G401 (cell line): Measurements from ENCODE around the gene MAP2K4. TPM values are rescaled to one million over a fixed set of nuclear protein-coding genes. Genes with fewer than 3 reads are reported as not detected.

Experiments used
- DNase-seq: peaks from one replicate; pipeline ENCODE4 v3.0.0-alpha.2; 2015; ENCODE audit warnings: low spot score
- in situ Hi-C: cut with HindIII; loops from 2 replicates; pipeline ENCODE4 v1.10.0; 2016; ENCODE audit warnings: low sequenced_read_pairs, mixed read lengths
- total RNA-seq: library from RNA; depleted of rRNA; stranded (reverse); fragments of >200 nt; shearing (Covaris generic); gene quantifications from 2 replicates; pipeline ENCODE4 v1.2.3, GENCODE V29; 2014

The MAP2K4 gene
- total RNA-seq, 1 experiment from 2014 or later = 56.6 TPM

DNA sequence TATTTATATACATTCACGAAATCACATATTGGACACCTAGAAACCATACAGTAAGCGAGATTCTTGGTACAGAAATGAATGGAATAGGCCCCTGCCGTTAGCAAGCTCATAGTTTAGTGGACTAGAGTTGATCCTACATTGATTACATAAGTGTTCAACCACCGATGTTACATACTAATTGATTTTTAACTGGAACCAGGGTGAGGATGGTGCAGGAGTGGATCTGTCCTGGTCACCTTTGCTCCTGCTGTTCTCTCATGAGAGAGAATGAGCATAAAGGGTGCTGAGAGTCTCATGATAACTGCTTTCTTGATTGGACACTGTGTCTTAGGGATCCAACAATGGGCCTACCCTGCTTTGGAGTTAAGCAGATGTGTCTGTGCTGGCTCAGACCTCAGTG lies 13.9 kb downstream of the MAP2K4 start:
- in situ Hi-C loops = no loop called here
- DNase-seq = no peak

DNA sequence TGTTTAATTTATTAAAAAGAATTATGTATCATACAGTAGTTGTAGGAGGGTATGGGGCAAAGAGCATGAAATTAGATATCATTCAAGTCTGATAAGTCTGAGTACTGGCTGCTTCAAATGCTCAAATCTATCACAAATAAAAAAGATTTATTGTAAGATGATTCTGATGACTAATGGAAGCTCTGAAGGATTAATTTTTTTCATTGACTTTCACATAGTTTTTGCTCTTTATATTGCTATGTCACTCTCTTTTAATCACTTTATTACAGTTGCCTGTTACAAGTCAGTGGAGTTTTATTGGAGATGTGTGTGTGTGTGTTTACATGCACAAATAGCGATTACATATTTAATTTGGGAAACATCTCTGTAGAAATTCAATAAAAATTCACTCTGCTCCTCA lies 15.0 kb downstream of the MAP2K4 start:
- in situ Hi-C loops = no loop called here
- no peak for DNase-seq

DNA sequence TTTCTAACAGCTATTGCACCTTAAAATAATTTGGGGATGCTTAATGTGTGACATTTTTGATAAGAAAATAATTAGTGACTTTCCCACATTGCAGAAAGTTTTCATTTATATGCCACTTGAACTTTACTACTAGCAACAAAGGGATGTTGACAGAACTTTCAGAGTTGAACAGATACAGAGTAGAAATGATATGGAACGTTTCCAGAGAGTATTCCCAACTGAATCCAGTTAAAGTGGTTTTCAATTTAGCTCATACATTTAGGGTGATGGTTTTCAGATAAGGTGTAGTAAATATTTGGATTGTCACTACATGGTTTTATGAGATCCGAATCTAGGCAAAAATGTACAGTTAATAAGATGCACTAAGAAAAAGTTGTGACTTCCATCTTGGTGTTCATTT lies 17.3 kb downstream of the MAP2K4 start:
- DNase-seq = no peak
- in situ Hi-C loops = no loop called here

DNA sequence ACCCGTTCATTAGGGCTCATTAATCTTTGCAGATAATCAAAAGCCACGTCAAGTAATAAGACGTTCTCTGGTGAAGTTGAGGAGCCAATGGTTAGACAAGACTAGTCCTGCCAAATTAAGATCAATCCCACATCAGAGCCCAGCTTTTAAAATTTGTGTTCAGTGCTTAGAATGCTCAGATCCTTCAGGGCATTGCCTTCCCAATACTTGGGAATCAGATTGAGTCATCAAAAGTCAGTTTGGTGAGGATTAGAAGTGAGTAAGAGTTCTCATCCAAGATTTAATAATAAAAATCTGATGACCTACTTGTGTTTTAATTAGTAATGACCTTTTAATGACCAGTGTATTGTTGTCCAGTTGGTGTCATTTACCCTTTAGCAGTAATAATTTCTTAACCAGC lies 19.8 kb downstream of the MAP2K4 start:
- no peak for DNase-seq
- in situ Hi-C loops = no loop called here

DNA sequence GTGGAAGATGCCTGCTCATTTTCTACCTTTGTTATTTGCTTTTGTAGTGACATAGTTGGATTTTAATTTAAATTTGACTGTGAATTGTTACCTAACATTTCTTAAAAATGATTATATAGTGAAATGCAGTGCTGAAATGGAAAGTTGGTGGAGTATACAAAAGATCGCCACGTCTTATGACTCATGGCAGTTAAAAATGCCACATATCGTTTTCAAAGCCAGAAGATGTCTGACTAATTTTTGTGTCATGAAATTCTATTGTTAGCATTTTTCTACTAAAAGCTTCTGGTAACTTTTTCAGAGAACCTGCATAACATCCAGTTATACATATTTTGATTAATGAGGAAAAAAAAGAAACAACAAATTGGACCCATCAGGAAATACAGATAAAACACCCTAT lies 20.6 kb downstream of the MAP2K4 start:
- no peak for DNase-seq
- in situ Hi-C loops = no loop called here

DNA sequence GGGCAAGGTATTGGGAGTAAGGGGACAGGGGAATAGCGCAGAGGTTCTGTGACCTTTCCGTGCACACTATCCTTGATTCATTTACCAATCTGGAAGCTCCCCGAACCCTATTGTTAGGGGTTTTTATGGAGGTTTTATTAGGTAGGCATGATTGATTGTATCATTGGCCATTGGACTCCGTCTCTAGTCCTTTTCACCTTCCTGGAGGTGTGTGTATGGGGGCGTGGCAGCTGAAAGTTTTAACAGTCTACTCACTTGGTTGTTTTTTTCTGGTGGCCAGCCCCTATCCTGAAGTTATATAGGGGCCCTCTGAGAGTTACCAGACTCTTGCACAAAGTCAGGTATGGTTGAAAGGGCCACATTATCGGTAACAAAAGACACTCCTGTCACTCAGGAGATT lies 23.0 kb downstream of the MAP2K4 start:
- in situ Hi-C loops = no loop called here
- DNase-seq = no peak

DNA sequence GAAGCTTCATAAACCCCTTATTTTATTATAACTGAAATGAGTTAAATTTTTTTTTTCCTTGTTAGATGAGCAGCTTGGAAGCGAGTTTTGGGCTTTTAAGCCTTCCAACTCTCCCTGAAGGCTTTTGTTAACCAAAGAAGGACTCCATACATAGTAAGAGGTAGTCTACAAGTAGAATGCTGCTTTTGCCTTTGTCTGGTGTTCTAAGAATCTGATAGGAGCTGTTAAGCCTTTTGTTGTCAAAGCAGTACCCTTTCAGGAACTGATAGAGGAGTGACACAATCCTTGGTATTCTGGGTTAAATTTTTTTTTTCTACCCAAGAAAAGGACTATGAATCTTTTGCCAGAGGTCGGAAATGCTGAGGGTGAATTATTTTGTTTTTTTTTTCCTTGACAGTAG lies 26.1 kb downstream of the MAP2K4 start:
- no peak for DNase-seq
- in situ Hi-C loops = no loop called here

DNA sequence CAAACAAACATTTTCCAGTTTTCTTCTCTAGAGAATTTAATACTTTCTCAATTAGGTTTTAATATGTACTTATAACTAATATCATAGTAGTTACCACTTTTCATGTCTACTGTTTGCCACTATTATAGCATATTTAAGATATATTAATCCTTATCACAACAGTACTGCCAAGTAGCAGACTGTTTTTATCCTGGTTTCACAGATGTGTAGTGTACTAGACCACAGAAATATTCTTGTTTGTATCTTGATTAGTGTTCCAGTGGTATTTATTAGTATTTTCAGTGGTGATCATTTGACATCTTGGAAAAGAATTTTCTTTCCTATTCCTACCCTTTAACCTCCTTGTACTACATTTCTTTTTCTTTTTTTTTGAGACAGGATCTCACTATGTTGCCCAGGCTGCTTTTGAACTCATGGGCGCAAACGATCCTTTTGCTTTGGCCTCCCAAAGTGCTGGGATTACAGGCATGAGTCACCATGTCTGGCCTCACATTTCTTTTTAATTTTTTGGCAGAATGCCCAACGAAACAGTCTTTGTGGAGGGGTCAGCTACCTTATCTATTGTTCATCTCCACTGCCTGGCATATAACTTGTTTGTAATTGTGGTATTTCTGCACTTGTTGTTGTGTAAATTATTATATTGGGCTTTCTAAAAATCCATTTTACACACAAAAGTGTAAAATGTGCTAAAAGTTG lies 27.2 kb downstream of the MAP2K4 start:
- no peak for DNase-seq
- in situ Hi-C loops = no loop called here

DNA sequence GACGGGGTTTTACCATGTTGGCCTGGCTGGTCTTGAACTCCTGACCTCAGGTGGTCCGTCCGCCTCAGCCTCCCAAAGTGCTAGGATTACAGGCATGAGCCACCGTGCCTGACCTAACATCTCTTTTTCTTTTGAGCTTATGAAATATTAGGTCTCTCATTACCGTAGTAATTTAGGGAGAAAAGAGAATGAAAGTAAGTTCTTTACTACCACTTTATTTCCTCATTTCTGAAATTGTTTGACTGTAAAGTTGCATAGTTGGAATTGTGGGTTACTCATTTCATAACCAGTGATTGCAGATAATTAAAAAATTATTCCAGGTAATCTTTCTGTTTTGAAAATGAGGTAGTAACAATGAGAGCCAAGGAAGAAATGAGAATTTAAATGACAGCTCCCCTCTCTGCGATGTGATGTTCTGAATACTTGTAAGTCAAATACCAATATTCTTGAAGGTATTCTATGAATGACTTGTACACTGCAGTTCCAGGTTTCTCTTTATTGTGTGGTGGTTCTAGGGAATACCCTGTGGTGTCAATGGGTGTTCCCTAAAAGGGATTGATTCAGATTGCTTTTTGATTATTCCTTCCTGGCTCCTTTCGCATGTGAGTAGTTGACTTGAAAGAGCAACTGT lies 28.3 kb downstream of the MAP2K4 start:
- in situ Hi-C loops = no loop called here
- DNase-seq = no peak

DNA sequence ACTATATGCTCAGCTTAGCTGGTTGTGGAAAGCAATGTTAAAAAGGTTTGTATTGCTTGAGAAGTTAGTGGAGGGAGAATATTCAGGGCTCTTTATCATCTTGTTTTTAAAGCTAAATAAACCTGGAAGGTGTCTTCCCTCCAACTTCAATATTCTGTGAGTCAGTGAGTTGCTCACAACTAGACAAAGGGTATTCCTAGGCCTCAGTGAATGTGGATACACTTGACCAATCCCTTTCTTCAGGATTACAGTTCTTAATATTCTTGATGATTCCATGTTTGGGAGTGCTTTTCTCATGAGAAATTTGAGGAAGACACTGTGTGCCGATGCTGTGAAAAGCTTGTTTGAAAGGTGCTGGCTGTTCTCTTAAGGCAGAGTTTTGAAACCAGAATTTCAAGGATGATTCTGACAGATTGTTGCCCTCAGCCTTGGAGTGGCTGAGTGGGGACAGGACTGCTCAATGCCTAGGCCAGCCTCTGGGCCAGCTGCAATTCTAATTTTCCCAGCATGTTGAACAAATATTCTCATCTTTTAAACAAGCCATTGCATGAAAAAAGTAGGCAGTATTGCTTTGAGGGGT lies 30.1 kb downstream of the MAP2K4 start:
- no peak for DNase-seq
- in situ Hi-C loops = no loop called here

DNA sequence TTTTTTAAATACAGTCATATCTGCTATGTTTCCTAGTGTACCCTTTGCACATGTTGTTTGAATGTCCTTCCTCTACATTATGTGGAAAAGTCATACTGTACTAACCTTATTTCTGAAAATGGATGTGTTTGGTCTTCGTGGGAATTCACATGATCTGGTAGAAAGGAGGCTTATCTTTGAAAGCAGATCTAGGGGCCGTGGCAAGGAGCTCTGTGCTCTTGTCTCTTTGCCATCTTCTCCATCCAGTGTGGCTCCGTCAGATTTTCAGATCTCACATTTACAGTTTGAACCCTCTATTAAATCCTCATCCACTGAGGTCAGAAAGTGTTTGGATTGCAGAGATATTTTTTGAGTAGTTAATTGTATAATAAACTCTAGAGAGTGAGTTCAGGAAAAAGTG lies 32.9 kb downstream of the MAP2K4 start:
- peak; percentile 55 for DNase-seq
- in situ Hi-C loops = no loop called here

DNA sequence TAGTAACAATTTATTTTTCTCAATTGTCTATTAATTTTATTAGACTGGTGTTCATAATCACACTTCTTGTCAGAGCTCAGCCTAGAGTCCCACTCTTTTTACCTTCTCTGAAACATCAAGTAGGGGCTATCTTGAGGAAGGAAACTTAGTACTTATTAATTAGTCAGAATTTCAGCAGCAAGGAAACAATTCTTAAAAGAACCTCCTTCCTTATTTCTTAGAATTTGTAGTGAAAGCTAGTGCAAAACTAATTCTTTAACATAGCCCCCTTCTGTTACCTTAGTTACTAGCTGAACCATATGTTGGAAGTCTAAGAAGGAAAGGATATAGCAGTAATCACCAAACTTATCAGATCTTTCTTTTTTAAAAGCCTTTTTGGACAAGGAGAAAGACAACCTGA lies 35.2 kb downstream of the MAP2K4 start:
- in situ Hi-C loops = no loop called here

DNA sequence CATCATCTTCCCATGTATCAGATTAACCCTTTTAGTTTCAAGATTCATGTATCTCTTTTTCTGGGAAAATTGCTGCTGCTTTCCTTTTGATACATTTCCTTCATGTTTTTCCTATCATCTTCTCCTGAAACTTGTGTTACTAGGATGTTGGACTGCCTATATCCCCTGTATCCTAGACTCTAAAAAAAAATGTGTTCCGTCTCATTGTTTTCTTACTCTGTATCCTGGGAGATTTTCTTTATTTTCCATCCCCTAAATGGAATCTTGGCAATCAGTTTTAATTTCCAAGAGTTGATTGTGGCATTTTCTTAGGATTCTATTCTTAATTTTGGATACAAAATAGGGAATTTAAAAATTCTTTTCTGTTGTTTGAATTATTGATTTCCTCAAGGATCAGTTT lies 36.8 kb downstream of the MAP2K4 start:
- DNase-seq = no peak

More for the DNA sequence above, 35.2 kb downstream of the MAP2K4 start:
- DNase-seq = no peak

DNA sequence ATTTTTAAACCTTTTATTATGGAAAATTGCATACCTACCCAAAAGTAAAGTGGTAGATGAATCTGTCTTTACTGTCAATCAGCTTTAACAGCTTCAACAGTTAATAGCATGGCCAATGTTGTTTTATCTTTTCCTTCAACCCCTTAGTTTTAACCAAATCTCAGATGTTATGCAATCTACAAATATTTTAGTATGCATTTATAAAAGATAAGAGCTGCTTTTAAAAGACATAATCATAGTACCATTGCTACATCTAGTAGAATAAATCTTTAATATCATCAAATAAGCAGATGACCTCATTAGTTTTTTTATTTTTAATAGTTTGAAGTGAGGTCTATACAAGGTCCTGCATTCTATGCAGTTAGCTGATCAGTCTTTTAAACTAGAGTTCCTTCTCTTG lies 37.9 kb downstream of the MAP2K4 start:
- in situ Hi-C loops = no loop called here

More for the DNA sequence above, 36.8 kb downstream of the MAP2K4 start:
- in situ Hi-C loops = no loop called here

DNA sequence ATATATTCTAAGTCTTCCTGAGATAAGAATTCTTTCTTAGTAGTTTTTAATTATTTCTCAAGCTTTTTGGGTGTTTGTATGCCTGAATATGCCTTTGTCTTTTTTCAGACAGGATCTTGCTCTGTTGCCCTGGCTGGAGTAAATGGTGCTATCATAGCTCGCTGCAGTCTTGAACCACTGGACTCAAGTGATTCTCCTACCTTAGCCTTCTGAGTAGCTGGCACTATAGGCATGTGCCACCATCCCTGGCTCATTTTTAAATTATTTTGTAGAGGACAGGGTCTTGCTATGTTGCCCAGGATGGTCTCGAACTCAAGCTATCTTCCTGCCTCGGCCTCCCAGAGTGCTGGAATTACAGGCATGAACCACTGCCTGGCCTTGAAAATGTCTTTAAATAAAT lies 41.6 kb downstream of the MAP2K4 start:
- in situ Hi-C loops = no loop called here
- no peak for DNase-seq

More for the DNA sequence above, 37.9 kb downstream of the MAP2K4 start:
- DNase-seq = no peak

DNA sequence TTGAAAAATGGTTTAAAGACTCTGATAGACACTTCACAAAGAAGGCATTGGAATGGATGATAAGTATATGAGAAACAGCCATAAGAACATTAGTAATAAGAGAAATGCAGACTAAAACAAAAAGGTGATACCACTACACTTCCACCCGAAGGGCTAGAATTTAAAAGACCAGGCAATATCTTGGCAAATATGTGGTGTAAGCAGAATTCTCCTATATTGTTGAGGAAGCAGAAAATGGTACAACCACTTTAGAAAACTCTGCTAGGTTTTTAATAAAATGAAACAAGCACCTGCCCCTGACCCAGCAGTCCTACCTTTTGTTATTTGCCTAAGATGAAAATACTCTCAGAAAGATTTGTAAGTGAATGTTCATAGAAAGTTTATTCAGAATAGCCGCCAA lies 43.7 kb downstream of the MAP2K4 start:
- in situ Hi-C loops = no loop called here

DNA sequence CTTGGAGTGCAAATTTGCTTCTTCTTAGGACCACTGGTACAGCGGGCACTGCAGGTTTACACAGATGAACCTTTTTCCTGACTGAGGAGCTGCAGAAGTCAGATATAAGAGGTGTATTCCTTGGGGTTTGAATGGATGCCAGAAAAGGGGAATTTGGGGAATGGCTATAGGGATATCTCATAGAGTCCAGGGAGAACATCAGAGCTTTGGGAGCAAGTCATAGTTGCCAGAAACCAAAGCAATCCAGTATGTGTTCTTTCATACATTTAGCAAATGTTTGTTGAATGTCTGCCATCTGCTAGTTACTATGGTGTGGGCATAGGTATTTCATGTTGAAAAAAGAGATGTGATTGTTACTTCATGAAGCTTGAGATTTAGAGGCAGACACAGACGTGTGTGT lies 46.8 kb downstream of the MAP2K4 start:
- DNase-seq = no peak
- in situ Hi-C loops = no loop called here

More for the DNA sequence above, 43.7 kb downstream of the MAP2K4 start:
- no peak for DNase-seq

DNA sequence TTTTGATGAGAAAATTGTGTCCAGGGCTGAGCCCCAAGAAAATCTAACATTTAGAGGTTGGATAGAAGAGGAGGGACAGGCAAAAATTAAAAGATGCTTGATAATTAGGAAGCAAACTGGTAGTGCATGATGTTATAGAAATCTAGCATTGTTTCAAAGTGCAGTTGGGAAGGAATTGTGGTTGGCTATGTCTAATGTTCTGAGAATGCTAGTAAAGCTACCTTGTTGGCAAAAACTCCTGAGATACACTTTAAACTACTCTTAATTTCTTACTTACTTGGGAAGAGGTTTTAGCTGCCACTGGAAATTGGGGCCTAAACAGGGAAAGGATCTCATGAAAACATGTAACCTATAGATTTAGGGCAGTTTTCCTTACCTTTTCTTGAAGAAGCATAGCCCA lies 48.3 kb downstream of the MAP2K4 start:
- no peak for DNase-seq

DNA sequence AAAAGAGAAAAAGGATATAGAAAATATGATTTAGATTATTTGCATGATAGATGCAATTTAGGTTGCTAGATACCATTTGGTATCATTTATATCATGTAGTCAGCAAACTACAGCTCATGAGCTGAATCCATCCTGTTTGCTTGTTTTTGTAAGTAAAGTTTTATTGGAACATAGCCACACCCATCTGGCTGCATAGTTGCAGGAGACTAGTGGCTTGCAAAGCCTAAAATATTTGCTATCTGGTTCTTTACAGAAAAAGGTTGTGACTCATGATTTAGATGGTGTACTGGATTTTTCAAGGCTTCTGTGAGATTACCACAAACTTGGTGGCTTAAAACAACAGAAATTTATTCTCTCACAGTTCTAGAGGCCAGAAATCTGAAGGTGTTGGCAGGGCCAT lies 49.9 kb downstream of the MAP2K4 start:
- no peak for DNase-seq
- in situ Hi-C loops = no loop called here

More for the DNA sequence above, 48.3 kb downstream of the MAP2K4 start:
- in situ Hi-C loops = no loop called here

DNA sequence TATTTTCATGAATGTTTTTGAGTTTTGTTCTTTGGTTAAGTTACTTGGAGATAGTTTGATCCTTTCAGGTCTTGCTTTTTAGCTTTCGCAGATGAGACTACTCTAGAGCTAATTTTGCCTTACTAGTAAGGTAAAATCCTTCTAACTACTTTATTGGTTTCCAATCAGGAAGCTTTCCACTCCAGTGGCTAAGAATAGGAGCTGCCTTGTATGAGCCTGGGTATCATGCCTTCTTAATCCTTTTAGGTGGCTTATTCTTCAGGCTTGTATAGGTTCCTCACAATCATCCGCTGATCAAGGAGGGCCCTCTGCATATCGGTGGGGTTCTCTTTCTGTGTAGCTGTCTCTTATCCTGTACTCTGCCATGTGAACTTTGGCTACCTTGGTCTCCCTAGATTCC lies 53.7 kb downstream of the MAP2K4 start:
- in situ Hi-C loops = no loop called here
- DNase-seq = no peak

DNA sequence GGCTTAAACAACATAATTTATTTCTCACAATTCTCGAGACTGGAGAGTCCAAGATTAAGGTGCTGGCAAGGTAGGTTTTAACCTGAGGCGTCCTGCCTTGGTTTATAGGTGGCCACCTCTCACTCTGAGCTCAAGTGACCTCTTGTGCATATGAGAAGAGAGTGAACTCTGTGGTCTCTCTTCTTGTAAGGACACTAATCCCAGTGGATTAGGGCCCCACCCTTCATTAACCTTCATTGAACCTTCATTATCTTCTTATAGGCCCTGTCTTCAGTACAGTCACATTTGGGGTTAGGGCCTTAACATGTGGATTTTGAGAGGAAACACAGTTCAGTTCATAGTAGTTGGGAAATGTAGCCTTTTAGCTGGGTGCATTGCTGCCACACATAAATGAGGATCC lies 57.1 kb downstream of the MAP2K4 start:
- in situ Hi-C loops = no loop called here
- no peak for DNase-seq
